OCI-LY3 (cell line): Measurements from ENCODE around the gene CD33.
"Not testable (repeated sequence)": the region's sequence is repeated elsewhere in the genome, so short reads cannot be mapped to it uniquely, and the experiment has no call there.

Experiments
- H2AFZ ChIP-seq: fragments of 200-600, 300-600 bp; shearing (Covaris generic); 2 replicates; pipeline ENCODE4 v1.6.0; 2014; ENCODE audit warnings: antibody characterized with exemption, low read depth, low read length
- H3K27ac ChIP-seq: fragments of 200-600, 300-600 bp; sonication (generic); 2 replicates; pipeline ENCODE4 v1.5.1; 2014; ENCODE audit warnings: mild to moderate bottlenecking, low read length, moderate library complexity, mixed read lengths
- H3K27me3 ChIP-seq: fragments of 200-600, 300-600 bp; sonication (generic); 2 replicates; pipeline ENCODE4 v1.6.1; 2014; ENCODE audit warnings: low read depth, low read length, mixed read lengths
- H3K36me3 ChIP-seq: fragments of 200-600, 300-600 bp; sonication (generic); replicated peaks from 2 replicates; pipeline ENCODE3; 2014; ENCODE audit warnings: low read depth, low read length, mixed read lengths
- H3K4me1 ChIP-seq: fragments of 300-600, 200-600 bp; sonication (generic); 2 replicates; pipeline ENCODE4 v1.6.1; 2014; ENCODE audit warnings: low read length, mixed read lengths
- H3K4me2 ChIP-seq: fragments of 200-600, 300-600 bp; sonication (generic); 2 replicates; pipeline ENCODE4 v1.6.1; 2014; ENCODE audit warnings: low read length, mixed read lengths
- H3K4me3 ChIP-seq: fragments of 300-600, 200-600 bp; sonication (generic); 2 replicates; pipeline ENCODE4 v1.5.1; 2014; ENCODE audit warnings: antibody characterized with exemption, mild to moderate bottlenecking, low read length, moderate library complexity
- H3K79me2 ChIP-seq: fragments of 300-600, 200-600 bp; shearing (Covaris generic); 2 replicates; pipeline ENCODE4 v1.6.1; 2014; ENCODE audit warnings: mild to moderate bottlenecking, low read length, mixed read lengths
- H3K9ac ChIP-seq: fragments of 300-600, 200-600 bp; shearing (Covaris generic); 2 replicates; pipeline ENCODE4 v1.6.0; 2014; ENCODE audit warnings: mild to moderate bottlenecking, low read length, moderate library complexity
- H3K9me3 ChIP-seq: fragments of 200-600, 300-600 bp; shearing (Covaris generic); 2 replicates; pipeline ENCODE4 v1.6.1; 2014; ENCODE audit warnings: low read length, mixed read lengths; ENCODE audit not compliant: insufficient read depth
- H4K20me1 ChIP-seq: fragments of 200-600, 300-600 bp; sonication (generic); 2 replicates; pipeline ENCODE4 v1.6.1; 2016; ENCODE audit warnings: low read length, mixed read lengths; ENCODE audit not compliant: insufficient read depth
- CTCF ChIP-seq: fragments of 200-600, 300-600 bp; sonication (generic); IDR thresholded peaks from 2 replicates; pipeline ENCODE4 v1.5.1; 2014; ENCODE audit warnings: antibody characterized with exemption, low read length, low read depth
- EZH2phosphoT487 ChIP-seq: fragments of 200-600 bp; shearing (Covaris generic); IDR thresholded peaks from 2 replicates; pipeline ENCODE4 v1.6.1; 2018; ENCODE audit warnings: antibody characterized with exemption, mixed run types, low read depth

The CD33 gene

DNA sequence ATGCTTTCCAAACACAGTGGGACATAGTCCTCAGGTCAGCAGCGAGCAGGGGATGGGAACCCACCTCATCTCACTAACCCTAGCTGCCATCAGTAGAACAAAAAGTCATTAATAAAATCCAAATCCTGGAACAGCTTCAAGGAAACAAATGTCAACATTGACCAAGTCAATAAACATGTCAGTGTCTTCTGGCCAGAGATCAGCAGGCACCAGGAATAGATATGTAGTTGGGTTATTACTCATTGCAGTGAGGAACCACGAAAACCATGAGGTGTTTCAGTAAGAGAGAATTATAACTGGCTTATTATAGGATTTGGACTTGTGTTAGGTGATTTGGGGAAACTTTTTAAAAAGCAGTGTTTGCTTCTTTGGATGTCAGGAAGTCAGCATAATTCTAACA lies 17.1 kb upstream of the CD33 start:
- Histone ChIP-seq H3K4me2 (no peak overlapping the region), H3K9ac (no peak overlapping the region), H3K79me2 (no peaks in the 10 kb centered on the region), H3K9me3 (no peaks in the 10 kb centered on the region), H3K27ac (no peak overlapping the region), H3K27me3 (peaks cover 35% of the 10 kb centered on the region), H4K20me1 (no peaks in the 10 kb centered on the region), H2AFZ (no peak overlapping the region), H3K36me3 (no peaks in the 10 kb centered on the region), H3K4me3 (no peak overlapping the region), H3K4me1 (peaks cover 6% of the 10 kb centered on the region; the same call in 1 of the 2 replicates)
- TF ChIP-seq EZH2phosphoT487 (no peak), CTCF (no peak)

GRCh38 chr19:51210191-51210784 lies 14.6 kb upstream of the CD33 start:
- no peak overlapping the region for H3K9ac ChIP-seq
- no peaks in the 10 kb centered on the region for H3K79me2 ChIP-seq
- no peak overlapping the region for H3K4me3 ChIP-seq
- no peaks in the 10 kb centered on the region for H3K9me3 ChIP-seq
- no peak overlapping the region for H3K4me2 ChIP-seq
- no peaks in the 10 kb centered on the region for H4K20me1 ChIP-seq
- H3K4me1 ChIP-seq, result peaks cover 6% of the 10 kb centered on the region; the same call in 1 of the 2 replicates
- no peak overlapping the region for H3K27ac ChIP-seq
- no peak overlapping the region for H2AFZ ChIP-seq
- 0 out of 2 replicates have a peak, but pooled peaks cover 18% of the 10 kb centered on the region for H3K27me3 ChIP-seq
- TF ChIP-seq EZH2phosphoT487 (no peak), CTCF (no peak)
- H3K36me3 ChIP-seq, result no peaks in the 10 kb centered on the region

DNA sequence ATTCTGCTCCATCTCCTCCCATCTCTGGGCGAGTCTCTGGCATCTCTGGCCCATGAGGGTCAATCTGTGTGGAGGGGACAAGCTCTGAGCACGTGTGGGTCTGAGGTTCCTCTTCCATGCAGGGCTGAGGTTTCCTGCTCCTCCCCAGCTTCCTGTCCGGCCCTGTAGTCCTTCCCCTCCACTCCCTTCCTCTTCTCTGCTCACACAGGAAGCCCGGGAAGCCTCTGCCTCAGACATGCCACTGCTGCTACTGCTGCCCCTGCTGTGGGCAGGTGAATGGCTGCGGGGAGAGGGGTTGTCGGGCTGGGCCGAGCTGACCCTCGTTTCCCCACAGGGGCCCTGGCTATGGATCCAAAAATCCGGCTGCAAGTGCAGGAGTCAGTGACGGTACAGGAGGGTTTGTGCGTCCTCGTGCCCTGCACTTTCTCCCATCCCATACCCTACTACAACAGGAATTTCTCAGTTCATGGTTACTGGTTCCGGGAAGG lies 14.0 kb upstream of the CD33 start:
- not testable (repeated sequence) for H3K27ac ChIP-seq, H3K36me3 ChIP-seq, H3K9ac ChIP-seq, H3K79me2 ChIP-seq, H3K9me3 ChIP-seq, H3K4me3 ChIP-seq, H2AFZ ChIP-seq, H3K4me1 ChIP-seq, H3K4me2 ChIP-seq, H4K20me1 ChIP-seq
- 0 out of 2 replicates have a peak, but pooled peaks cover 13% of the 10 kb centered on the region for H3K27me3 ChIP-seq

- TF ChIP-seq EZH2phosphoT487 (no peak), CTCF (no peak)
Observed at GRCh38 chr19:51211833-51212232, 13.0 kb upstream of the CD33 start.

More at GRCh38 chr19:51211833-51212232, 13.0 kb upstream of the CD33 start:
- H3K4me3 ChIP-seq, result no peak overlapping the region
- no peaks in the 10 kb centered on the region for H4K20me1 ChIP-seq
- H3K27ac ChIP-seq, result no peak overlapping the region
- H3K4me2 ChIP-seq, result no peak overlapping the region
- peaks cover 6% of the 10 kb centered on the region; the same call in 1 of the 2 replicates for H3K4me1 ChIP-seq
- H3K27me3 ChIP-seq, result 0 out of 2 replicates have a peak, but pooled peaks cover 10% of the 10 kb centered on the region
- no peaks in the 10 kb centered on the region for H3K9me3 ChIP-seq
- H2AFZ ChIP-seq, result no peak overlapping the region
- no peaks in the 10 kb centered on the region for H3K79me2 ChIP-seq
- no peaks in the 10 kb centered on the region for H3K36me3 ChIP-seq
- H3K9ac ChIP-seq, result no peak overlapping the region
